DND-41 (cell line): Measurements from ENCODE around the gene DCLK3.

Experiments
- EZH2 ChIP-seq: IDR thresholded peaks from 3 replicates; pipeline ENCODE4 v1.6.1; 2012; ENCODE audit warnings: borderline replicate concordance, low read depth, mild to moderate bottlenecking, moderate library complexity, low read length, inconsistent platforms; ENCODE audit not compliant: severe bottlenecking
- TF ChIP-seq, protein P1 (sequence below): IDR thresholded peaks from 2 replicates; pipeline ENCODE4 v1.5.1; 2012; ENCODE audit warnings: borderline replicate concordance, low read length, moderate library complexity, mild to moderate bottlenecking; ENCODE audit not compliant: poor library complexity, severe bottlenecking; ENCODE audit errors: extremely low read depth

DNA sequence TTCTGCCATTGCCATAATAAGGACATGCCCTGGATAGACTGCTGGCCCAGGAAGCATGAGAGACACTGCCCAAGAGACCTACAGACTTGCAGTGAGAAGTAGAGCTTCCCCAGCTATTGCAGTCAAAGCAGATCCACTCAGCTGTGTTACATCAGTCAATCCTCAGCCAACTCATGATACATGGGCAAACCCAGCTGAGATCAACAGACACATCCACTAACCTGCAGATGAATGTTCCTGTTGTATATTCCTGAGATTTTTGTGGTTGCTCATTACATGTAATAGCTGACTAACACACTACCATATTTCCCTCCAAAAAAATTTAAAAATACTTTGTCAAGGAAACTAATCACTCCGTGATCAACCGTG, 68.6 kb downstream of the DCLK3 start:
- TF ChIP-seq, protein P1, sequence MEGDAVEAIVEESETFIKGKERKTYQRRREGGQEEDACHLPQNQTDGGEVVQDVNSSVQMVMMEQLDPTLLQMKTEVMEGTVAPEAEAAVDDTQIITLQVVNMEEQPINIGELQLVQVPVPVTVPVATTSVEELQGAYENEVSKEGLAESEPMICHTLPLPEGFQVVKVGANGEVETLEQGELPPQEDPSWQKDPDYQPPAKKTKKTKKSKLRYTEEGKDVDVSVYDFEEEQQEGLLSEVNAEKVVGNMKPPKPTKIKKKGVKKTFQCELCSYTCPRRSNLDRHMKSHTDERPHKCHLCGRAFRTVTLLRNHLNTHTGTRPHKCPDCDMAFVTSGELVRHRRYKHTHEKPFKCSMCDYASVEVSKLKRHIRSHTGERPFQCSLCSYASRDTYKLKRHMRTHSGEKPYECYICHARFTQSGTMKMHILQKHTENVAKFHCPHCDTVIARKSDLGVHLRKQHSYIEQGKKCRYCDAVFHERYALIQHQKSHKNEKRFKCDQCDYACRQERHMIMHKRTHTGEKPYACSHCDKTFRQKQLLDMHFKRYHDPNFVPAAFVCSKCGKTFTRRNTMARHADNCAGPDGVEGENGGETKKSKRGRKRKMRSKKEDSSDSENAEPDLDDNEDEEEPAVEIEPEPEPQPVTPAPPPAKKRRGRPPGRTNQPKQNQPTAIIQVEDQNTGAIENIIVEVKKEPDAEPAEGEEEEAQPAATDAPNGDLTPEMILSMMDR: no peak
- TF ChIP-seq EZH2: no peak
